ENCODE results near the gene PRLR.

PRLR gene

GRCh38 chr5:35233601-35234000 is 3.3 kb upstream of the PRLR start:
- no peak for DNase-seq (ENCODE audit: low read depth)

- DNase-seq (ENCODE audit: low read depth) = no peak
Measured at GRCh38 chr5:35233121-35233520, 2.8 kb upstream of the PRLR start.

- no peak for DNase-seq (ENCODE audit: low read depth)
Measured at GRCh38 chr5:35232124-35232523, 1.8 kb upstream of the PRLR start.

GRCh38 chr5:35229076-35230037 is 930 bp downstream of the PRLR start:
- no peak for DNase-seq (ENCODE audit: low read depth)

GRCh38 chr5:35228310-35228709 is 2.0 kb downstream of the PRLR start:
- no peak for DNase-seq (ENCODE audit: low read depth)

- DNase-seq (ENCODE audit: low read depth) = no peak
Measured at GRCh38 chr5:35227720-35228119, 2.6 kb downstream of the PRLR start.

GRCh38 chr5:35223787-35224395 is 6.4 kb downstream of the PRLR start:
- DNase-seq (ENCODE audit: low read depth) = no peak

- DNase-seq (ENCODE audit: low read depth) = no peak
Measured at GRCh38 chr5:35220967-35221366, 9.3 kb downstream of the PRLR start.

GRCh38 chr5:35218981-35219380 is 11.3 kb downstream of the PRLR start:
- DNase-seq (ENCODE audit: low read depth) = no peak

- DNase-seq (ENCODE audit: low read depth) = no peak
Measured at GRCh38 chr5:35214051-35214450, 16.2 kb downstream of the PRLR start.

GRCh38 chr5:35213608-35214007 is 16.7 kb downstream of the PRLR start:
- DNase-seq (ENCODE audit: low read depth) = no peak

- DNase-seq (ENCODE audit: low read depth) = no peak
Measured at GRCh38 chr5:35212122-35212982, 17.9 kb downstream of the PRLR start.

GRCh38 chr5:35209862-35210261 is 20.4 kb downstream of the PRLR start:
- DNase-seq (ENCODE audit: low read depth) = no peak

GRCh38 chr5:35205606-35206005 is 24.7 kb downstream of the PRLR start:
- no peak for DNase-seq (ENCODE audit: low read depth)

GRCh38 chr5:35205186-35205585 is 25.1 kb downstream of the PRLR start:
- DNase-seq (ENCODE audit: low read depth) = no peak

GRCh38 chr5:35203403-35203802 is 26.9 kb downstream of the PRLR start:
- no peak for DNase-seq (ENCODE audit: low read depth)

GRCh38 chr5:35202319-35203111 is 27.8 kb downstream of the PRLR start:
- DNase-seq (ENCODE audit: low read depth) = peak; percentile 22

GRCh38 chr5:35201291-35201690 is 29.0 kb downstream of the PRLR start:
- no peak for DNase-seq (ENCODE audit: low read depth)

- no peak for DNase-seq (ENCODE audit: low read depth)
Measured at GRCh38 chr5:35199886-35200285, 30.4 kb downstream of the PRLR start.

GRCh38 chr5:35198686-35199085 is 31.6 kb downstream of the PRLR start:
- no peak for DNase-seq (ENCODE audit: low read depth)

- peak; percentile 47 for DNase-seq (ENCODE audit: low read depth)
Measured at GRCh38 chr5:35198075-35198474, 32.2 kb downstream of the PRLR start.

- no peak for DNase-seq (ENCODE audit: low read depth)
Measured at GRCh38 chr5:35197351-35197750, 32.9 kb downstream of the PRLR start.

Measured in HS-27A (cell line).